Measurements from ENCODE around the gene C20orf204. TPM values are rescaled to one million over a fixed set of nuclear protein-coding genes. Genes with fewer than 3 reads are reported as not detected.

Gene C20orf204
- total and polyA plus RNA-seq, 2 experiments from 2014 or later: 0.14 to 0.32 TPM

GRCh38 chr20:64068386-64069208, 32.6 kb downstream of the C20orf204 start:
- H3K4me2 ChIP-seq (ENCODE audit: unreplicated experiment): no peak overlapping the region
- DNase-seq: no peak
- H3K9me2 ChIP-seq (ENCODE audit: insufficient read depth): no peaks in the 10 kb centered on the region
- no peaks in the 10 kb centered on the region for H3K9me3 ChIP-seq (ENCODE audit: low read depth)
- 0 out of 2 replicates have a peak, but pooled peaks cover 3% of the 10 kb centered on the region for H3F3A ChIP-seq (ENCODE audit: insufficient read depth)
- H4K20me1 ChIP-seq (ENCODE audit: insufficient read depth): no peaks in the 10 kb centered on the region
- 64 to 66% methylated on average over 12 of the region's 12 CpGs for WGBS, 2 experiments (ENCODE audit: low coverage in 1 of 2, low lambda C conversion rate in 2 of 2, missing lambda C conversion rate in 2 of 2)
- no peak for TF ChIP-seq EZH2phosphoT487 (IDR thresholded peaks at IDR 0.05; ENCODE audit: insufficient read depth, low read depth)
- no peak for TF ChIP-seq EZH2 (IDR thresholded peaks at IDR 0.05; ENCODE audit: insufficient read depth, poor library complexity, severe bottlenecking)
- H3K27ac ChIP-seq: no peak overlapping the region
- H3K4me3 ChIP-seq: no peak overlapping the region
- peaks cover 22% of the 10 kb centered on the region for H3K4me1 ChIP-seq (ENCODE audit: insufficient read depth)
- H3K9ac ChIP-seq: no peak overlapping the region
- H3K79me2 ChIP-seq (ENCODE audit: insufficient read depth): 0 out of 2 replicates have a peak, but pooled peaks cover 5% of the 10 kb centered on the region
- no peaks in the 10 kb centered on the region for H3K36me3 ChIP-seq (ENCODE audit: low read depth)
- in situ Hi-C loops (cut with MboI): no loop called here
- H2AFZ ChIP-seq: no peak overlapping the region
- H3K27me3 ChIP-seq (replicated peaks; ENCODE audit: insufficient read depth): no peaks in the 10 kb centered on the region

- Histone ChIP-seq H3K4me2 (ENCODE audit: unreplicated experiment) (no peak overlapping the region), H3F3A (ENCODE audit: insufficient read depth) (no peaks in the 10 kb centered on the region), H3K27me3 (replicated peaks; ENCODE audit: insufficient read depth) (no peaks in the 10 kb centered on the region), H3K27ac (no peak overlapping the region), H3K9ac (no peak overlapping the region), H2AFZ (no peak overlapping the region), H3K4me3 (no peak overlapping the region), H3K9me2 (ENCODE audit: insufficient read depth) (no peaks in the 10 kb centered on the region), H3K79me2 (ENCODE audit: insufficient read depth) (no peaks in the 10 kb centered on the region), H3K36me3 (ENCODE audit: low read depth) (no peaks in the 10 kb centered on the region), H3K9me3 (ENCODE audit: low read depth) (no peaks in the 10 kb centered on the region), H4K20me1 (ENCODE audit: insufficient read depth) (no peaks in the 10 kb centered on the region), H3K4me1 (ENCODE audit: insufficient read depth) (peaks cover 18% of the 10 kb centered on the region)
- in situ Hi-C loops (cut with MboI): no loop called here
- TF ChIP-seq EZH2phosphoT487 (IDR thresholded peaks at IDR 0.05; ENCODE audit: insufficient read depth, low read depth) (no peak), EZH2 (IDR thresholded peaks at IDR 0.05; ENCODE audit: insufficient read depth, poor library complexity, severe bottlenecking) (no peak)
- DNase-seq: no peak
- WGBS, 2 experiments (ENCODE audit: low coverage in 1 of 2, low lambda C conversion rate in 2 of 2, missing lambda C conversion rate in 2 of 2): 86 to 89% methylated on average over 19 of the region's 20 CpGs
Observed at GRCh38 chr20:64069209-64069613, 33.2 kb downstream of the C20orf204 start.

- Histone ChIP-seq H3K36me3 (ENCODE audit: low read depth) (no peaks in the 10 kb centered on the region), H3K79me2 (ENCODE audit: insufficient read depth) (no peaks in the 10 kb centered on the region), H4K20me1 (ENCODE audit: insufficient read depth) (no peaks in the 10 kb centered on the region), H3K4me1 (ENCODE audit: insufficient read depth) (peaks cover 13% of the 10 kb centered on the region), H3K27me3 (replicated peaks; ENCODE audit: insufficient read depth) (no peaks in the 10 kb centered on the region), H3K4me3 (no peak overlapping the region), H3K9me2 (ENCODE audit: insufficient read depth) (no peaks in the 10 kb centered on the region), H3K27ac (no peak overlapping the region), H3K9me3 (ENCODE audit: low read depth) (no peaks in the 10 kb centered on the region), H3F3A (ENCODE audit: insufficient read depth) (no peaks in the 10 kb centered on the region), H2AFZ (no peak overlapping the region), H3K9ac (no peak overlapping the region), H3K4me2 (ENCODE audit: unreplicated experiment) (no peak overlapping the region)
- peak; percentile 41 for DNase-seq
- 56 to 62% methylated on average over 12 to 14 of the region's 14 CpGs for WGBS, 2 experiments (ENCODE audit: low coverage in 1 of 2, low lambda C conversion rate in 2 of 2, missing lambda C conversion rate in 2 of 2)
- no peak for TF ChIP-seq EZH2phosphoT487 (IDR thresholded peaks at IDR 0.05; ENCODE audit: insufficient read depth, low read depth)
- no peak for TF ChIP-seq EZH2 (IDR thresholded peaks at IDR 0.05; ENCODE audit: insufficient read depth, poor library complexity, severe bottlenecking)
- in situ Hi-C loops (cut with MboI): no loop called here
Observed at GRCh38 chr20:64069614-64070243, 33.7 kb downstream of the C20orf204 start.

- TF ChIP-seq EZH2 (IDR thresholded peaks at IDR 0.05; ENCODE audit: insufficient read depth, poor library complexity, severe bottlenecking): no peak
- no peak for TF ChIP-seq EZH2phosphoT487 (IDR thresholded peaks at IDR 0.05; ENCODE audit: insufficient read depth, low read depth)
- Histone ChIP-seq H3F3A (ENCODE audit: insufficient read depth) (no peaks in the 10 kb centered on the region), H3K9me2 (ENCODE audit: insufficient read depth) (no peaks in the 10 kb centered on the region), H3K79me2 (ENCODE audit: insufficient read depth) (no peaks in the 10 kb centered on the region), H3K27me3 (replicated peaks; ENCODE audit: insufficient read depth) (no peaks in the 10 kb centered on the region), H4K20me1 (ENCODE audit: insufficient read depth) (no peaks in the 10 kb centered on the region), H3K4me1 (ENCODE audit: insufficient read depth) (peaks cover 10% of the 10 kb centered on the region), H3K4me3 (no peak overlapping the region), H2AFZ (no peak overlapping the region), H3K9me3 (ENCODE audit: low read depth) (no peaks in the 10 kb centered on the region), H3K36me3 (ENCODE audit: low read depth) (no peaks in the 10 kb centered on the region), H3K27ac (no peak overlapping the region), H3K9ac (no peak overlapping the region), H3K4me2 (ENCODE audit: unreplicated experiment) (no peak overlapping the region)
- no peak for DNase-seq
- 89 to 90% methylated on average over 30 to 31 of the region's 31 CpGs for WGBS, 2 experiments (ENCODE audit: low coverage in 1 of 2, low lambda C conversion rate in 2 of 2, missing lambda C conversion rate in 2 of 2)
- in situ Hi-C loops (cut with MboI): no loop called here
Observed at GRCh38 chr20:64070244-64070993, 34.4 kb downstream of the C20orf204 start.
